NAMALWA (cell line): Measurements from ENCODE around the gene RAI1.
A peak's percentile ranks its signal among the peaks of the same experiment; 100 is the strongest.
"Not testable (repeated sequence)": the region's sequence is repeated elsewhere in the genome, so short reads cannot be mapped to it uniquely, and the experiment has no call there.

ENCODE experiments used
- DNase-seq: peaks from one replicate; pipeline ENCODE4 v3.0.0-alpha.2; 2015; ENCODE audit warnings: low spot score

Gene RAI1

DNA sequence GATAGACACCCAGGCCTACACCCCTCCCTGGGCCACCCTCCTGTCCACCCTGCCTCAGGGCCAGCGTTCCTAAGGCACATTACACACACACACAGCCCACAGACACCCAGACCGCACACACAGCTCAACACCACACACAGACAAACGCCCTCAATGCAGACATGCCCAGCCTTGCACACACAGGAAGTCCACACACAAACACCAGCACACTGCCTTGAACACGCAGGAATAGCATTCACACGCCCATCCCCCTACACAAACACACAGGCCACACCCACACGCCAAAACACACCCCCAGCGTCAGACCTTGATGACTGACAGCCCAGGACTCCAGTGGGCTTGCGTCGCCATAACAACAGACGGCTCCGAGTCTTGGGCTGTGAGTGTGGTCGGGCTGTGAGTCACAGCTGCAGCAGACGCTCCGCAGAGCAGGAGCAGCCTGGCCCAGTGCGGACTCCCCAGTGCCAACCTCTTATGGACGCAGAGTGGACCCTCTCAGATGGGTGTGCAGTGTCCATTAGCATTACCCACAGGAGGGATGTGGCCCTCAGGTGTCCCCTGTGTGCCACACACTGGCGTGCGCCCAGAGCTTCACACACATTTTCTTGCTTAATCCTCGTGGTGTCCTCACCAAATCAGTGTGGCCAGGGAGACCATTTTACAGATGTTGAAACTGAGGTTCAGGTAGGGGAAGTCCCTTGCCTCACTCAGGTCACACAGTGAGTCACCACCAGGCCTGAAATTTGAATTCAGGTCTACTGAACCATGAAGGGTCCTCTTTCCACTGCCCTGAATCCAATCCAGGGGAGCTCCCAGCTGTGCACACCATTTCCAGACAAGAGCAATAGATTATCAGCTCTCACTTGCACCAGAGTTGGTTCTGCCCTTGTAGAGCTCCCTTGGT, 17.8 kb upstream of the RAI1 start:
- DNase-seq = peak; percentile 37

DNA sequence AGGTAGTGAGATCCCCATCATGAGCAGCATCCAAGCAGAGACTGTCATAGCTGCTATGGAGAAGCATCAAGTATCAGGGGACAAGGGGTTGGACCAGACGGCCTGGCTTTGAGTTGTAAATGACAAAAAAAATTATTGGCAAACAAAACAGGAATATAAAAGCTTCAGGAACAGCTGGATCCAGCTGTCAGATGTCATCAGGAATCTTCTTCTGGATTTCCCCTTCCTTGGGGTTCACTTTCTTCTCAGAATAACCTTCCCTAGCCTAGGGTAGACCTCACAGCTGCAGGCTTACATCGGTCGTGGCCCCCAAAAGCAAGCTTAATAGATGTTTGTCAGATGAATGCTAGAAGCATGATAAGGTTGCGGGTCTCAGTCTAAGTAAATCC, 17.2 kb upstream of the RAI1 start:
- DNase-seq = no peak

DNA sequence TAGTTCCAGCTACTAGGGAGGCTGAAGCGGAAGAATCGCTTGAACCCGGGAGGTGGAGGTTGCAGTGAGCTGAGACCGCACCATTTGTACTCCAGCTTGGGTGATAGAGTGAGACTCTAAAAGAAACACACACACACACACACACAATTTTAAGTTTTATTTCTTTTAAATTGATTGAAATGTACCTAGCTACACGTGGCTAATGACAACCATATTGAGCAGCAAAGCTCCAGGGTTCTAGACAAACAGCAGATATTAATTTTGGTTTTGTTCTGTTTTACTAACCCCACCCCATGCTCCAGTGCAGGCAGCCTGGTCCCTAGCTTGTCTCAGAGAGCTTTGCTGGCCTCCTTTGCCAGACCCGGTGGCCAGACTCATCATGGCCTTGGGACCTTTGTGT, 16.0 kb upstream of the RAI1 start:
- DNase-seq = no peak

DNA sequence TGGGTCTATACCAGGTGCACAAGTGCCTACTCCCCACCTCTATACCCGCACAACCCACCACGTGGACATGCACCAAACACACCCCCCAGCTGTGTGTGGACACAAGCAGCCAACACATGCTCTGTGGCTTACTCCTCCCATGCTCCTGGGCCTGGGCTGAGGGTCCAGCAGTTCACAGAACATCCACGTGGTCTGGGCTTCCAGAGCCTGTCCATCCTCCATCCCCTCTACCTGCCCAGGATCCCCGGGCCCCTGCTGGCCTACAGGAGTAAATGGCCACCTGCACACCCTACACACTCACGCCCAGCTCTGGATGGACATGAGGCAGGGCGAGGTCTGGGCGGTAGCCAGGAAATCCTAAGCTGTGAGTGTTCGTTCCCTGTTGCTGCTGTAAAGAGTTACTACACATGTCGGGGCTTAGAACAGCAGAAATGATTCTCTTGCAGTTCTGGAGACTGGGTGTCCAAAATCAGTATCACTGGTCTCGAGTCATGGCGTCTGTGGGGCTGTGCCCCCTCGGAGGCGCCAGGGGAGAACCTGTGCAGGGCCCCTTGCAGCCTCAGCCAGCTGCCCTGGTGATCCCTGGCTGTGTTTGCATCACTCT, 15.0 kb upstream of the RAI1 start:
- no peak for DNase-seq

DNA sequence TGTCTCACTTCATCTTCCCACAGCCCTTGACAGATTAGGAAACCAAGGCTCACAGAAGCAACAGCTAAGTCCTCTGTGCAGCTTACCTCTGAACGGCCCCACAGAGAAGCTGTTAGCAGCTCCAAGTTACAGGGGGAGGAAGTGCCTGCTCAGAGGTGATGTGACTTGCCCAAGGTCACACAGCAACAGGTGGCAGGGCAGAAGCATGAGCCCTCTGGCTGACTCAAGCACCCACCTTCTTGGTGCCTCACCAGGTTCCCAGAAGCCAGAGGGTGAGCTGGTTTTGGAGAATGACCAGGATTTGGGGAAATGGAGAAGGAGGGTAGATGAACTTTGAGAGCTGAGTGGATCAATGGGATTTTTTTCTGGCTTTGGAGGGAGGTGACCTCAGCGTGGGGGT, 14.0 kb upstream of the RAI1 start:
- no peak for DNase-seq

DNA sequence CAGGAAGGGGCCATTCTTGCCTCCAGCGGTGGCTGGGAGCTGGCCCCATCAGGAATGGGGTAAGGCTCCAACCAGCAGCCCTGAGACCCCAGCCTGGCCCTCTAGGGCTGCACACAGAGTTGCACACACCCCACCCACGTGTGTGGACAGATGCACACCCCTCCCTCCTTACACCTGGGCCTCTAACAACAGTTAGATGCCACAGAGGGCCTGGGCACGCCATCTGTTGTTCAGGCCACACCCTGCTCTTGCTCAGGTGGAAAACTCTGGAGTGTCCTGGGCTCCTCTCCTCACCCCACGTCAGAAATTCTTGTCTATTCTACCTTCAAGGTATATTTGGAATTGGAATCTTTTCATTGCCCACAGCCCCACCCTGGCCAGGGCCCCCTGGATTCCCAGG, 13.3 kb upstream of the RAI1 start:
- no peak for DNase-seq

DNA sequence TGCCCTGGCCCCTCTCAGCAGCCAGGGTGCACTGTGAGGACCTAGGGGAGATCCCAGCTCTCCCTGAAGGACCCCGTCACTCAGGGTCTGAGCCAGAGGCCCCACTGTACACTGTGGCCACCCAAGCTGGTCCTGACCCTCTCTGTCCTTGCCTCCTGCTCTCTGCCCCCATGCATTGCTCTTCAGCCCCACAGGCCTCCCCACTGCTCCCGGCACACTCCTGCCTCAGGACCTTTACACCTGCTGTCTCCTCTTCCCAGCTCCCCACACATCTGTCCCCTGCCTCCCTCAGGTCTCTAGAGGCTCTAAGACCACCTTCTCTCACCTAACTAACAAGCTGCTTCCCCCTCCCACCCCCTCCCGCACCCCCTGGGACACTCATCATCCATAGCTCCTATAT, 12.9 kb upstream of the RAI1 start:
- DNase-seq = no peak

DNA sequence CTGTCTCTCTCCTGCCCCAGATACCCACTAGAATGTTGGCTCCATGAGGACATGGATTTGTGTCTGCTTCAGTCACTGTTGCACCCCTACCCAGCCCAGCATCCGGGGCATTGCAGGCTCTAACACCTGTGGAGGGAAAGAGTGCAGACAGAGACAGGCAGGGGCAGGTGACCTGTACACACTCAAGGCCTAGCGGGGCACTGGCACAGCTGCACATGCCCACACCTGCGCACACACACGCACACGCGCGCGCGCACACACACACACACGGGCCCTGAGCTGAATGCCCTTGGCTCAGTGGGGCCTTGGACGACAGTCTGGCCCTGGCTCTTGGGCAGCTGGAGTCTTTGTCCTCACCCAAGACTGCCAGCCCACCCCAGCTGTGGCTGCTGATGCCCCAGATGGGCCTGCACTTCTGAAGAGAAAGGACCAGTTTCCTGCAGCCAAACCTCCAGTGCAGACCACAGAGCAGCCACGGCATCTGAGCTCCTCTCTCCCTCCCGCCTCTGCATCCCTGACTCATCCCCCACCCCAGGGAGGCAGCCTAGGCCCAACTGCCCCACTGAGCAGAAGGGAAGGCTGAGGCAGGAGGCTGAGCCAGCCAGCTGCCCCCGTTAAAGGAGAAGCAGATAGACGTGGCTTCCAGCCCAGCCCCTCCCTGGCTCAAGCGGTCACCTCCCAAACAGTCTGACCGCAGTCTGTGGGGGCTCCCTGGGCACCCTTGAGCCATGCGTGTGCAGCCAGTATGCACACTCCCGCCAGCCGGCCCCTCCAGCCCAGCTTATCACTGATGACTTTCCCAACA, 12.3 kb upstream of the RAI1 start:
- DNase-seq = no peak

DNA sequence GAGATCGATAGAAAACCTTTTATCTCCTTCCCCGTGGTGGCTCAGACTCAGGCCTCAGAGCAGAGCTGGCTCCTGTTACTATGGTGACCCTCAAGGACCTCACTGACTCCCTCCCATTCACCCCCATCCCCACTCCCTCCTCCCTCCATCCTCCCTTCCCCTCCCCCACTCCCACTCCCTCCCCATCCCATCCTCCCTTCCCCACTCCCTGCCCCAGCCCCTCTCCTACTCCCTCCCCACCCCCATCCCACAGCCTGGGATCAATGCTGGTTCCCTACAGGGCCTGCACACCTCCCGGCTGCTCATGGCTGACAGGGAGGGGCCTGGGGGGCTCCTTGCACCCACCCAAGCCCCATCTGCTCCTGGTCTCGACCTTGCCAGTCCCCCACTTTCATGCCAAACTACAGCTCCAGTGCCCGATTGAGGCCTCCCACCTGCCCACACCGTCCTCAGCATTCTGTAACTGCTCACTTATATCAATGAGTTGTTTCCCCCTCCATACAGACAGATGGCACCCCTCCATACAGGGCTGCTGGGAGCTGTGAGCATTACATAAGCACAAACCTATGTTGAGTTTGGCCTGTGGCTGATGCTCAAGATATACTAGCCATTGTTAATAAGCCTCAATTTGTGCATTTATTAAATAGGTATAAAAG, 11.6 kb upstream of the RAI1 start:
- DNase-seq = no peak

DNA sequence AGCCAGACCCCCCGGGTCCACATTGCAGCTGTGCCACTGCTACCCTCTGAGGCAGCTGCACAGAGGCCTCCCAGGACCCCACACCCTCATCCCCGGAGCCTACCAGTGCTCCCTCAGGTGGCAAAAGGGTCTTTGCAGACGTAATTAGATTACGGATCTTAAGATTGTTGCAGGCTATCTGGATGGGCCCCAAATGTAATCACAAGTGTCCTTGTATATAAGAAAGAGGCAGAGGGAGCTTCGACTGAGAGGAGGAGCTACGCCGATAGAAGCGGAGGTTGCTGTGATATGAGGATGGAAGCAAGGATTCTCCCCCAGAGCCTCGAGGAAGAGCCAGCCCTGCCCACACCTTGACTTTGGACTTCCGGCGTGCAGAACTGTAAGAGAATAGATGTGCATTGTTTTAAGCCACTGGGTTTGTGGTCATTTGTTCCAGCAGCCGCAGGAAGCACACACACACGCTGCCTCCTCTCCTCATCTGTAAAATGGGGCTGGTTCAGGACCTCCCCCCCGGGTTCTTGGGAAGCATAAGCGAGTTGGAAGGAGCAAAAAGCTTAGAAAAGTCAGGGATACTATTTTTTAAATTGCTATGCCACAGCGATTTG, 10.5 kb upstream of the RAI1 start:
- no peak for DNase-seq

DNA sequence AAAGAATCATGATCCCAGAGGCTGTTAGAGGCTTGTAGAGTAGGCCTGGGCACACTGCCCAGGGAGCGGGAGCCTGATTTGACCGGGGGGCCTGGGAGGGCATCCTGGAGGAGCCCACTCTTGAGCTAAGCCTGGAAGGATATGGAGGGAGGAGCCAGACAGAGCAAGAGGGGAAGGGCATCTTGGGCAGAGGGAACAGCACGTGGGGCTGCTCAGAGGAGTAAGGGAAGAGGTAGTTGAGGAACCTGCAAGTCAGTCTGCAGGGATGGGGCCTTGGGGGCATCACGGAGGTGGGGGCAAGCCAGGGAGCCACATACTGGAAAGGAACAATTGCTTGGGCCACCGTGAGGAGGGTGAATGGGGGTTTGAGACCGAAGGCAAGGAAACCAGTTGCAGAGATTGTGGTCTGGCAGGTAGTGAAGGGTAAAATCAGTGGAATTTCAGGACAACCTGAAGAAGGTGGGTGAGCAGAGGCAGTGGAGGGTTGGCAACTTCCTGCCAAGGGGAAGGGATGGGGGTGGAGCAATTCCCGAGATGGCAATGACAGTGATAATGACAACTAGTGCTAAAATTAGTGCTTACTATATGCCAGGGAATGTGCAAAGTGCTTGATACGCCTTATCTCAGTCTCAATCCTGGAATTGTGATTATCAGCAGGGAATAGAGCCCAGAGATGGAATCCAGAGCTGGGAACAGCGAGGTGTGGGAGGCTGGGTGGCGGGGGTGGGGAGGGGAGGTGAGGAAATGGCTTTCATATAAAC, 9.7 kb upstream of the RAI1 start:
- no peak for DNase-seq

DNA sequence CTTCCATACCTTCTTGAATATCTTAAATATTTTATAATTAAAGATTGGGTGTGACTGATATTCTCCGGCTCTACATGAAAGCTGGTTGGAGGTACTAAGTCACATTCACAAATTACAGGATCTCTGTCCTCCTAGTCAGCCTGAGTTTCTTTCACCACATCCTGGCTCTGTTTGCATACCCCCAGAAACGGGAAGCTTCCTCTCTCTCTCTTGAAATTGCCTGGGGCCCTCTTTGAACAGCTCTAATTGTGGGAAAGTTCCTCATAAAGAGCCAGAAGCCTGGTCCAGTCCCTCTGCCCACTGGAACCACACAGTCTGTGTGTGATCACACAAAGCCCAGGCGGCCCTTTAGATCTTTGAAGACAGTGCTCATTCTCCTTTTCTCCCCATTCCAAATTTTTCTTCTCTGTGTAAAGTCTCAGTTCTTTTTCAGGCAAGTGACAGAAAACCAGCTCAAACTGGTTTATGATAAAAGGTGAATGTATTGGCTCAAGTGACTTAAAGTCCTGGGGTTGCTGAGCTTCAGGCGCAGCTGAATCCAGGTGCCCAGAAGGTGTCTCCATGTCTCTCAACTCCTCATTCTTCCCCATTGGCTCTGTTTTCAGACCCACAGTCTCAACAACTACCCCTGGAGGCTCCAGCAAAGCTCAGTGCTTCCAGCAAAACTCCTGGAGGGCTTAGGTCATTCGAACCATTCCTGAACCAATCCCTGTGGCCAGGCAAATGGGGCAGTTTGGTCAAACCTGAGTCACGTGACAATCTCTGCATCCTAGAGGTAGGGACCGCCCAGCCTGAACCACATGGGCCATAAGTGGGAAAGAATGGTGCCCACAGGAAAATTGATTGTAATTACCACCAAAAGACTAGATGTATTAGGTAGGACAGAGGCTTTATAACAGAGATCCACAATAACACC, 8.5 kb upstream of the RAI1 start:
- DNase-seq = no peak

DNA sequence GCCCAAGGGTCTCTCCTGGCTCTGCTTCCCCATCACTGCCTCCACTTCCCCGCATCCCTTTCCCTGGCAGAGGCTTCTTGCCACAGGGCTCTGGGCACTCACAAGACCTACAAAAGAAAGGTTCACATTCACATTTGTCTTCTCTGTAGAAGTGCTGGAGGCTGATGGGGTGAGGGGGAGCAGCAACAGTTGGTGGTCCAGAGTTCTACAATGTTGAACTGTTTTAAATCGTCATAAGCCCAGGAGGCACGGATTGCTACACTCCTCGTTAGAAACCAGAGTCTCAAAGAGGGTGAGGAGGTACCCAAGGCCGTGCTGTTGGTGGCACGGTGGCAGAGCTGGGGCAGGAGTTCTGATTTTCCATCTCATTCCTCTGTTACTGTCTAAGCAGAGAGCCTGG, 5.8 kb upstream of the RAI1 start:
- DNase-seq = no peak

DNA sequence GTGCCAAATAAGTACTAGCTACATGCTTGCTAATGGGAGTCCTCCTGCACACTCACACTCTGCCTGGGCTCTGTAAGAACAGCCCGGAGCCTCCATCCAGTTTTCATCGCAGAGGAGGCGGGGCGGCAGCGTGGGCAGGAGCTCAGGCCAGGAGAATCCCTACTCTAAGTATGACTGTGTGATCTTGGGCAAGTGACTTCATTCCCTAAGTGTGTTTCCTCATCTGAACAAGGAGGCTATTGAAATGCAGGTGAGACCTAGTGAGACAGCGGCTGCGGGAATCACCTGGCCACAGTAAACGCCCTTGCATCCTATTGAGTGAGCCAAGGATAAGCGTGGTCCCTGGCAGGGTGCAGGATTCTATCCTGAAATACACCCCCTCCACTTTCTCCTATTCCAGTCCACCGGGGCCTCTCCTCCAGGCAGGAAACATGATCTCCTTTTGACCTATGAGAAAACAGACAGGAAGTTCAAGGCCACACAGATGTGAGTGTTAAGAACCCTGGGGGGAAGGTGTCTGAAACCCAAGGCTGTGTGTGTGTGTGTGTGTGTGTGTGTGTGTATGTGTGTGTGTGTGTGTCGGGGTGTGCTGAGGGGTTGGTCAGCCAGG, 5.2 kb upstream of the RAI1 start:
- DNase-seq = no peak

DNA sequence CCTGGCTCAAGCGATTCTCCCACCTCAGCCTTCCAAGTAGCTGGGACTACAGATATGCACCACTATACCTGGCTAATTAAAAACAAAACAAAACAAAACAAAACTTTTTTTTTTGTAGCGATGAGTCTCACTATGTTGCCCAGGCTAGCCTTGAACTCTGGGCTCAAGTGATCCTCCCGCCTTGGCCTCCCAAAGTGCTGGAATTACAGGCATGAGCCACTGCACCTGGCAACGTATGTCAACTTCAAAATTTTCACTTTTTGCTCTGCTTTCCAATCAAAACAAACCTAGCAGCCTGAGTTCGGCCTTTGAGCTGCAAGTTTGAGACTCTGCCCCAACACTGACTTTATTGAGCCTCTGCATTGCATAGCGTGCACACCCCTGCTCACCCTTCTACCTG, 4.5 kb upstream of the RAI1 start:
- no peak for DNase-seq

DNA sequence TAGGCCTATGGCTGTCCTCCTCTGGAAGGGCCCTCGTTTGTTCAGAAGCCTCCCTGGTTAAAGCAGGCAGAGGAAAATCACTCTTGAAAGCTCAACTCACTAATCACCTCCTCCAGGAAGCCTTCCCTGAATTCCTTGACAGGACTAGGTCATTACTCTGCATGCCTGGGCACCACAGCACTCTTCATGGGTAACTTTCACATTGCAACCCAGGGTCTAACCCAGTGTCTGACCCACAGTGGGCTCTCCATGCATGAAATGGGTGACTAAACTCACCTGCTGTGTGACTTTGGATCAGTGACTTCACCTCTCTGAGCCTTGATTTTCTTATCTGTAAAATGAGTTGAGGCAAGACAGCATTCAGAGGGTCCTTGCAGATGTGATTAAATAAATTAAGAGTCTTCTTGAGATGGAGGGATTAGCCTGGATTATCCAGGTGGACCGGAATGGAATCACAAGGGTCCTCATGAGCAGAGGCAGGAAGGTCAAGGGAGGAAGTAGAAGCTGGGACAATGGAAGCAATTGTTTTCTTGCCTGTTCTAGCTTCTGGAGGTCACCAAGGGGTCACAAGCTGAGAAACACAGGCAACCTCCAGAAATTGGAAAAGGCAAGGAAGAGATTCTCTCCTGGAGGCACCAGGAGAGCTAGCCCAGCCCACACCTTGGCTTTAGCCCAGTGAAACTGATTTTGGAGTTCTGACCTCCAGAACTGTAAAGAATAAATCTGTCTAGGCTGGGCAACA, 3.8 kb upstream of the RAI1 start:
- no peak for DNase-seq

DNA sequence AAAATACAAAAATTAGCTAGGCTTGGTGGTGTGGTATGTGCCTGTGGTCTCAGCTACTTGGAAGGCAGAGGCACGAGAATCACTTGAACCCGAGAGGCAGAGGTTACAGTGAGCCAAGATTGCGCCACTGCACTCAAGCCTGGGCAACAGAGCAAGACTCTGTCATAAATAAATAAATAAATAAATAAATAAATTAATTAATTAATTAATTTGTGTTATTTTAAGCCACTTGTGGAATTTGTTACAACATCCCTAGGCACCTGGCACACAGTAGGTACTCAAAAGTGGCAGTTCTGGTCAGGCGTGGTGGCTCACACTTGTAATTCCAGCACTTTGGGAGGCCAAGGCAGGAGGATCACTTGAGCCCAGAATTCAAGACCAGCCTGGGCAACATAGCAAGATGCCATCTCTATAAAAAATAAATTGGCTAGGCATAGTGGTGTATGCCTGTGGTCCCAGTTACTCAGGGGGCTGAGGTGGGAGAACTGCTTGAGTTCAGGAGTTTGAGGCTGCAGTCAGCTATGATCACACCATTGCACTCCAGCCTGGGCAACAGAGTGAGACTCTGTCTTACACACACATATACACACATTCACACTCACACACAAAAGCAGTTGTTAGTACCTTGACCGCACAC, 3.1 kb upstream of the RAI1 start:
- not testable (repeated sequence) for DNase-seq

DNA sequence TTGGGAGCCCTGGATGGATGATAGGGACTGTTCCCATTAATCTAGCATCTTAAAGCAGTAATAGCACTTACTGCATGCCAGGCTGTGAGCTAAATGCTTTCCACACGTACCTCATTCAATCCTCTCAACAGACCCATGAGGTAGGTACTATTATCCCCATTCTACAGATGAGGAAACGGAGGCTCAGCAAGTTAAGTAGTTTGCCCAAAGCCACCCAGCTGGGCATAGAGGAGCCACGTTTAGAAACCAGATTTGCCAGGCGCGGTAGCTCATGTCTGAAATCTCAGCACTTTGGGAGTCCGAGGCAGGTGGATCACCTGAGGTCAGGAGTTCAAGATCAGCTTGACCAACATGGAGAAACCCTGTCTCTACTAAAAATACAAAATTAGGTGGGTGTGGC, 2.0 kb upstream of the RAI1 start:
- no peak for DNase-seq

DNA sequence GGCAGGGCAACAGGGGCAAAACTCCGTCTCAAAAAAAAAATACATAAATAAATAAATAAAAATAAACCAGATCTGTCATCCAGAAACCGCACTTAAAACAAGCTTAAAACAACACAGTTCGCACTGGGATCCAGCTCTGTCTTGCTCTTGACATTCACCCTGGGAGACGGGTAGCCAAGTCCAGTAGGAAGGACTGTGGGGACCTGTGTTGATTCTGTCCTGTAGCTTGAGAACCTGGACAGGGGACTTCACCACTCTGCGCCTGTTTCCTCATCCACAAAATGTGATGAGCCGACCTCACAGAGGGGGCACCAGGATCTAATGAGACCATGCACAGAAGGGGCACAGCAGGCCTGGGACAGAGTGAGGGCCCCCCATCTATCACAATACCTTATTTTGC, 1.5 kb upstream of the RAI1 start:
- DNase-seq = no peak
